HG03378 (cell line): ENCODE data around the gene HMGB4.

Experiments used
- ATAC-seq: cut with Tn5 transposase; IDR thresholded peaks from one replicate; pipeline ENCODE4 v1.9.1; 2021; ENCODE audit warnings: mild to moderate bottlenecking, moderate library complexity; ENCODE audit not compliant: unreplicated experiment

HMGB4 gene, protein sequence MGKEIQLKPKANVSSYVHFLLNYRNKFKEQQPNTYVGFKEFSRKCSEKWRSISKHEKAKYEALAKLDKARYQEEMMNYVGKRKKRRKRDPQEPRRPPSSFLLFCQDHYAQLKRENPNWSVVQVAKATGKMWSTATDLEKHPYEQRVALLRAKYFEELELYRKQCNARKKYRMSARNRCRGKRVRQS

DNA sequence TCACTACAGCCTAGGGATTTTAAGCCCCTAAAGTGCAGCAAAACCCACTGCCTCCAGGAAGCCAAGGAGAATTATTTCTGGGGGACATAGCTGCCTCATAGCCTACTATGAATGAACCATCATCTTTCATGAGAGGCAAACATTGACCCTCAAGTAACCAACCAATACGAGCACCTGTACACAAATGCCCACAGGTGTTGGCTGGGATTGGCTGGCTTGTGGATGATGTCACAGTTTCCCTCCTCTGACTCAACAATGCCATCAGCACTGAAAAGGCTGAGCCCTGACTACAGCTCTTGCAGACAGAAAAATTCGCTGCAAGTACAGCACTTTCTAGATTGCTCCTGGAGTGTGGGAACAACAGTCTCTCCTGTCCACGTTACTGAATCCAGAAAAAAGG, at the start of gene HMGB4:
Gene HMGB4, plus strand, starts transcription at position 301 of the 400 bp plus-strand sequence. CDS start 113 bp downstream, outside the sequence.
- no peak for ATAC-seq

GRCh38 chr1:33814166-33814565, 49.7 kb upstream of the HMGB4 start:
- no peak for ATAC-seq

- ATAC-seq = no peak
Observed at GRCh38 chr1:33815061-33815460, 48.8 kb upstream of the HMGB4 start.

- no peak for ATAC-seq
Observed at GRCh38 chr1:33818071-33818470, 45.8 kb upstream of the HMGB4 start.

GRCh38 chr1:33819290-33819912, 44.5 kb upstream of the HMGB4 start:
- ATAC-seq = no peak

DNA sequence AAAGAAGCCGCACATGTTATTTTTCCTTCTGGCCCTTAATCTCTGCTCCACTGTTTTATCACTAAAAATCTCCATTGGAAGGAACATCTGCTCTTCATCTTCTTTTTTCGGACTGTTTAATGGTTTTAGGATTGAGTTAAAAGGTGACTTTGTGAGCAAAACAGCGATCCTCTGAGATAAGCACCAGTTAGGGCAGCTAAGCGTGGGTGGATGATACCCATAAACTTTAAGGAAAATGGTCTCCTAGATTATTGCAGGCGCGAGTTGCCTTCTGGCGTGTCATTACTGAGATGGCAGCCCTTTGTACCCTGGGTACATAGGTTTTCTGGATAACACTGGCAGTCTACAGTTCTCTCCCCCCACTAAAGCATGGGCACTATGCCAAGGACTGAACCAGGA, 44.0 kb upstream of the HMGB4 start:
- ATAC-seq = no peak

GRCh38 chr1:33820804-33821203, 43.1 kb upstream of the HMGB4 start:
- no peak for ATAC-seq

DNA sequence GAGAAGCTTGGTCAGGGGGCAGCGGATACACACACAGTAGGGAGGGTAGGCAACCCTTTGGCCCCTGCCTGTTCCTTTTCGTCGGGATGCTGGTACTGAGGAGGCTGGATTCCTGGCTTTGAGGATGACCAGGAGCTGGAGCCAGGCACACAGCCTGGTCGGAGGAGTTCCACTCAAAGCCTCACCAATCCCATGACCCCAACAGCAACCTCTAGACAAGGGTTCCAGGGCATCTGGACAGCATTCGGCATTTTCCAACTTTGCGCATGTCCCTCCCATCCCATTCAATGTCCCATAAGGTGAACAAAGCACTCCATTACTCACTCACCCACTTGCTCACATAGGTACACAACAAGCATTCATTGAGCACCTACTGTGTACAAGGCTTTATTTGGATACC, 42.6 kb upstream of the HMGB4 start:
- no peak for ATAC-seq

GRCh38 chr1:33822396-33822795, 41.5 kb upstream of the HMGB4 start:
- ATAC-seq = no peak

DNA sequence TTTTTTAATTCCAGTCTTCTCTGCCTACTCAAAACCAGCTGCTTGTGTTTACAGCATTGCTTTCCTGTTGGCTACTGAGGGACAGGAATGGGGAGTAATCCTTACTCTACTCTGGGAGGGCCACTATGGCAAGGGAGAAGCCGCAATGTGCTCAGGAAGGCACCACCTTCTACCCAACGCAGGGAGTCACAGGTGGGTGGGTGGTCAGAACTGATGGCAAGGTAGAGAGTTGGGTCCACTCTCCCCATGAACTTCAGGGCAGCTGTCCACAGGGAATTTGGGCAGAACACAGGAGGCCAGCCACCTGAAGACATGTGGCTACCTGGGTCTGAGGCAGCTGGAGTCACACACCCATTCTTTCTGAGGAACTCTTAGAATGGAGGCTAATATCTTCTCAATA, 40.5 kb upstream of the HMGB4 start:
- ATAC-seq = no peak

- no peak for ATAC-seq
Observed at GRCh38 chr1:33823830-33824229, 40.0 kb upstream of the HMGB4 start.

DNA sequence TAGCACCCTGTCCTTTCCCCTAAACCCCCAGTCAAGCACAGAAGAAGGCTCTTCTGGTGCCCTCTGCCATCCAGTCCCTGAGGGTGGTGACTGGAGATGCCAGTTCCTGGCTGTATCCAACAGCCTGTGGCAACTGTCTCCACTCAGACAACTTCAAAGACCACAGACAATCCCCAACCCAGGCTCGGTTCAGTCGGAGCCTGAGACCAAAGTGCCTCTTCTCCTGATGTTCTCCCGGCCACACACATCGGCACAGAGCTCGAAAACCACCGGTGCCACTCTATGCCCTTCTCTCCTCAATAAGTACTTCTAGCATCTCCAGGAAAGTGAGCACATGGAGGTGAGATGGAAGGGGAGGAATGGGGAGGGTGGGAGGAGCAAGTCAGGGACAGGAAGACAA, 39.6 kb upstream of the HMGB4 start:
- ATAC-seq = no peak

DNA sequence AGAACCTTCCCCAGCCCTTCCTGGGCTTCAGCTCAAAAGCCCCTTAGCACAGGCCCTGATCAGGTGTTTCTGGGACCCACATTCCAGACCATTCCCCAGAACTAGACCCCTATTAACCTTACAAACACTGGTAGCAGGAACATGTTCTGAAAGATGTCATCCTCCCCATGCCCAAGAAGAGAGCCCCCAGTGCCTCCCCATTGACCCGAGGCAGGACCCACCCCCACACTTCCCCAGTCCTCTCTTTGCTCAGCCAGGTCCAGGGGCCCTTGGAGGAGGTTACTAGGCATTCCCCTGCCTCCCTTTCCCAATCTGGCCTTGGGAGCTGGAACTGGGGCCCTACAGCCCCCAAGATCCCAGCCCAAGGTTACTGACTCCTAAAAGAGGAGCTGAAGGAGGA, 38.9 kb upstream of the HMGB4 start:
- ATAC-seq = no peak

GRCh38 chr1:33825506-33825905, 38.4 kb upstream of the HMGB4 start:
- ATAC-seq = no peak

DNA sequence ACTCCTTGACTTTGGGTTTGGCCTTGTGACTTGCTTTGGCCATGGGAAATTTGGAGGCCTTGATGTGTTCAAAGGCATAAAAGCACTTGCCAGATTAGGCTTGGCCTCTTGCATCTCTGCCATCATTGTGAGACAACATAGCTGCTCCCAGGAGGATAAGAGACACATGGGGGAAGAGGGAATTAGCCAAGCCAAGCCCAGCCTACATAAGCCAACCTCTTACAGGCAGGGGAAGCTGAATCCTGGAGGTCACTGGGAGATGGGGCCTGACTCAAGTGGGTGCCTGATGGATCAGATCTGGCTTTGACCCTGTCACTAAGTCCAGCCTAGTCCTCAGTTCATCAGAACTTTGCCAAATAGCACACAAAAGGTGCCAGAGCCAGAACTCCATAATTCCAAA, 37.6 kb upstream of the HMGB4 start:
- no peak for ATAC-seq

DNA sequence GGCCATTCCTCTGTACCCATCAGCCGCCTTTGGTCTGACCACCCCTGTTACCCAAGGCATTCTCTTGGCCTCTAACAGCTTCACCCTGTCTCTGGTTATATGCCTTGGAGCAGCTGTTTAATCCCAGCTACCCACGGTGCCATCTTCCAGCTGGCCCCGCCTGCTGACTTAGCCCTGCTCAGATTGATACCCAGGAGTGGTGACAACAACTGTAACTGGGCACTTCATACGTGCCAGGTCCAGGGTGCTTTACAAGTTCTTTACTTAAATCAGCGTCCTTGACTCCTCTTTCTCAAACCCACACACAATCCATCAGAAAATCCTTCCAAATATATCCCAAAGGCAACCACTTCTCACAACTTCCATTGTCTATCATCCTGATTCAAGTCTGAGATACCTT, 37.2 kb upstream of the HMGB4 start:
- ATAC-seq = no peak

DNA sequence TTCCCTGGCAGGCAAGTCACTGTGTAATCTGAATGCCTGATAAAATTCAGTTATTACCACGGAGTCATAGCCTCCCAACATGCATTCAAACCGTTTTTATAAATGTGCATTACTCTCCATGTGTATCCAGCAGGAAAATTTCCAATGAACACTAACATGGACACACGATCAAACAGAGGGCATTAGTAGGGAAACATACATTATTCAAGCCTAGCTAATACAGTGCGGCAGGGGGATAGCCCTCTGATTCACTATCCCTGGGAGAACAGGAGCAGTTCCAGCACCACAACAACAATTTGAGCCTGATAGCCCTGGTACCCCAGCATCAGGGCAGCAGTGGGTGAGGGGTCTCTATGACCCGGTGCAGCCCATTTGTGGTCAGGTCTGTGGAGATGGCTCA, 35.8 kb upstream of the HMGB4 start:
- no peak for ATAC-seq

DNA sequence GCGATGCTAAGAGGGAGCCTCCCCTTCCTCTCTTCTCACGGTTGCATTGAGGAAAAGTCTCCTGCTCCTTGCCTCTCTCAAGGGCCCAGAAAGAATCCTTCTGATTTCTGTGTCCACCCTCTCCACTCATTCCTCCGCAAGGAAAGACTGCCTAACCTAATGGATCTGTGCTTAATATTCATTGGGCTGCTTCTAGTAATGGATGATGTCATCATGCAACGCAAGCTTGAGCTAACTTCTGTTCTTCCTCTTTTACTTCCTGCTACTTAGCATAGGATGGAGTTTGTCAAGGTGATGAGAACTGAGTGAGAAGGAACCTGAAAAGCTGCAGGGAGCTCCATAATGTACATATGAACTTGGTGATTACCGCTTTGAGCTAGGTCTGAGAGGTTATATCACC, 35.2 kb upstream of the HMGB4 start:
- ATAC-seq = no peak

DNA sequence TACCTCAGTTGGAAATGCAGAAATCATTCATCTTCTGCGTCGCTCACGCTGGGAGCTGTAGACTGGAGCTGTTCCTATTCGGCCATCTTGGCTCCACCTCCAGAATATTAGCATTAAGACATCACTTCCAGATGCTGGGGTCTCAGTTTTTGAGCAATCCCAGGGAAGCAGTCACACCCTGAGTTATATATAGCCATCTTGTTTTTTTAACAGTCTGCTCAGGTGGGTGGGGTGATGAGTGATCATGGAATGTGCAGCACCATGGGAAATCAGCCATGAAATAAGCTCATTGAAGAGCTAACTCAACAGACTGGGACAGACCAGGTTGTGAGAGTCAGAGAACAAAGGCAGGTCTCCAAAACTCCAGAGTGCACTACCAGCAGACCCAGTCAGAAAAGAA, 27.0 kb upstream of the HMGB4 start:
- no peak for ATAC-seq

- no peak for ATAC-seq
Observed at GRCh38 chr1:33837635-33838034, 26.2 kb upstream of the HMGB4 start.

GRCh38 chr1:33841494-33841893, 22.4 kb upstream of the HMGB4 start:
- ATAC-seq = no peak

DNA sequence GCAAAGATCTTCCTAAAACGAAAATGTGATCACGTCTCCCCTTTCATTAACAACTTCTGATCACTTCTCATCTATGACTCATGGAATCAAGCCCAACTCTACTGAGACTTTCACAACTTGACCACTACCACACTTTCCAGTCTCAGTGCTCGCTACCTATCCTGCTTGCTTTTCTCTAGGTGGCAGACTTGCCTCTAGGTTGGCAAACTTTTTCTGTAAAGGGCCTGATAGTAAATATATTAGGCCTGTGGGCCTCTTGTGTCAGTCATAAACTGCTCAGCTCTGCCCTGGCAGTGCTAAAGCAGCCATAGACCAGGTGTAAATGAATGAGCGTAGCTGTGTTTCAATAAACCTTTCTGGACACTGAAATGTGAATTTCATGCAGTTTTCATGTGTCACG, 21.5 kb upstream of the HMGB4 start:
- ATAC-seq = no peak

GRCh38 chr1:33844166-33844565, 19.7 kb upstream of the HMGB4 start:
- ATAC-seq = no peak
